Stimulated activated CD4-positive, alpha-beta T cell treated with anti-CD3 and anti-CD28 coated beads, Interleukin-2, amount 100 ng/mL, for 24 hours (primary cell): ENCODE data around the gene RNASE7.

Source experiments
- DNase-seq, 2 donors: peaks; one replicate each; pipeline ENCODE4 v3.0.0-alpha.2; 2020

Gene RNASE7

GRCh38 chr14:21088687-21089086 is 46.5 kb downstream of the RNASE7 start:
- DNase-seq, result no peak

GRCh38 chr14:21089271-21089670 is 47.1 kb downstream of the RNASE7 start:
- no peak for DNase-seq

- DNase-seq, result no peak
Measured at GRCh38 chr14:21089877-21090193, 47.7 kb downstream of the RNASE7 start.

GRCh38 chr14:21090194-21090939 is 48.2 kb downstream of the RNASE7 start:
- peak in 1 of 2 donors; percentile 59 for DNase-seq

GRCh38 chr14:21090940-21091663 is 48.9 kb downstream of the RNASE7 start:
- DNase-seq, result no peak

GRCh38 chr14:21091821-21092272 is 49.7 kb downstream of the RNASE7 start:
- no peak for DNase-seq

- DNase-seq, result peak; percentile 95 to 96
Measured at GRCh38 chr14:21092273-21093011, 50.3 kb downstream of the RNASE7 start.

- no peak for DNase-seq
Measured at GRCh38 chr14:21093018-21093417, 50.9 kb downstream of the RNASE7 start.
